Activated CD4-positive, CD25-positive, alpha-beta regulatory T cell (primary cell): ENCODE data around the gene IFNGR2.
"Not testable (repeated sequence)": the region's sequence is repeated elsewhere in the genome, so short reads cannot be mapped to it uniquely, and the experiment has no call there.

Source experiments
- DNase-seq, 4 experiments: peaks; one replicate each; lab custom pipeline; 2025; lab: John Stamatoyannopoulos, UW

The IFNGR2 gene

GRCh38 chr21:33377221-33377920 is 25.8 kb upstream of the IFNGR2 start:
- DNase-seq = no peak

DNA sequence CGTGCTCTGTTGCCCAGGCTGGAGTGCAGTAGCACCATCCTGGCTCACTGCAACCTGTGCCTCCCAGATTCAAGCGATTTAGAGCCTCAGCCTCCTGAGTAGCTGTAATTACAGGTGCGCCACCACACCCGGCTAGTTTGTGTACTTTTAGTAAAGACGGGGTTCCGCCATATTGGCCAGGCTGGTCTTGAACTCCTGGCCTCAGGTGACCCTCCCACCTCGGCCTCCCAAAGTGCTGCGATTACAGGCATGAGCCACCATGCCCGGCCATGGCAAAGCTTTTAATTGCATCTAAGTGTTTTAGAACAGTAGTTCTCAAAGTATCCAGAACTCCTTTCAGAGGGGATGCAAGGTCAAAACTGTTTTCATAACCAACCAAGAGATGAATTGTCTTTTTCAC is 25.1 kb upstream of the IFNGR2 start:
- no peak for DNase-seq

DNA sequence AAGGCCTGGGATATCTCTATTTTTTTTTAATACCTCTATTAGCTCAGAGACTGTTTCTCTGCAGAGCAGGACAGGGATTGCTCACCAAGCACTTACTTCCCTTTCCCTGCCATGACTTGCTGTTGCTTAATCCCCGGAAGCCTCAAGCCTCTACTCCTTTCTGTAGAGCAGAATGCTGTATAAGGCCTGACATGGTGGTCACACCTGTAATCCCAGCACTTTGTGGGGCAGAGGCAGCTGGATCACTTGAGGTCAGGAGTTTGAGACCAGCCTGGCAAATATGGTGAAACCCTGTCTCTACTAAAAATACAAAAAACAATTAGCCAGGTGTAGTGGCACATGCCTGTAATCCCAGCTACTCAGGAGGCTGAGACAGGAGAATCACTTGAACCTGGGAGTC is 23.3 kb upstream of the IFNGR2 start:
- not testable (repeated sequence) for DNase-seq

DNA sequence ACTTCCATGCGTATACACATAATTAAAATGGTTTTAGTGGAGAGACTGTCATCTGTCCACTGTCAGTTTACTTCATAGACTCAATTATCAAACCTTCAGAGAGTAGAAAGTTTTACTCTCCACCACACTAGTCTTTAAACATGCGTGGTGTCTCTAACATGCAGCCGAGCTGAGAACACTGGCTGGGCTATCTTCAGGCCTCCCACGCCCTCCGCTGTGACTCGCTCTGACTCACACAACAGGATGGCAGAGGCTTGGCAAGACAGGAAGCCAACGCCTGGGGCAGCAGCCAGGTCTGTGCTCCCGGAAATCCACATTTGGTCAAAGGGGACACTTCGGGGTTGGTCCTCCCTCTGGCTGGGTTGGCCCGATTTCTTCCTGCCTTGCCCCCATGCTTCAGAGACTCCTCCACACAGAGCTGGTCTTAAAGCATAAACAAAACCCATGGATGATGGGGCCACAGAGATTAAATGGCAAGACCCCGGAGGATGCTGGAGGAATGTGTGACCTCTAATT is 22.7 kb upstream of the IFNGR2 start:
- DNase-seq = peak; percentile 63 to 73 (median 68)

DNA sequence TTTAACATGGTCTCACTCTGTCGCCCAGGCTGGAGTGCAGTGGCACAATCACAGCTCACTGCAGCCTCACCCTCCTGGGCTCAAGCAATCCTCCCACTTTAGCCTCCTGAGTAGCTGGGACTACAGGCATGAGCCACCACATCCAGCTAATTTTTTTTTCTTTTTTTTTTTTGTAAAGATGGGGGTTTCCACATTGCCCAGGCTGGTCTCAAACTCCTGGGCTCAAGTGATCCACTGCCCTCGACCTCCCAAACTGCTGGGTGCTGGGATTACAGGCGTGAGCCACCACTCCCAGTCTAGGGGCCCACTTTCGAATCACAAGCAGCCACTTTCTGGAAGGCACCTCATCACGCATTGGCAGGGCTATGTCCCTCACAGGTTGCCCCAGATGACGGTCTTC is 21.8 kb upstream of the IFNGR2 start:
- DNase-seq = not testable (repeated sequence)

DNA sequence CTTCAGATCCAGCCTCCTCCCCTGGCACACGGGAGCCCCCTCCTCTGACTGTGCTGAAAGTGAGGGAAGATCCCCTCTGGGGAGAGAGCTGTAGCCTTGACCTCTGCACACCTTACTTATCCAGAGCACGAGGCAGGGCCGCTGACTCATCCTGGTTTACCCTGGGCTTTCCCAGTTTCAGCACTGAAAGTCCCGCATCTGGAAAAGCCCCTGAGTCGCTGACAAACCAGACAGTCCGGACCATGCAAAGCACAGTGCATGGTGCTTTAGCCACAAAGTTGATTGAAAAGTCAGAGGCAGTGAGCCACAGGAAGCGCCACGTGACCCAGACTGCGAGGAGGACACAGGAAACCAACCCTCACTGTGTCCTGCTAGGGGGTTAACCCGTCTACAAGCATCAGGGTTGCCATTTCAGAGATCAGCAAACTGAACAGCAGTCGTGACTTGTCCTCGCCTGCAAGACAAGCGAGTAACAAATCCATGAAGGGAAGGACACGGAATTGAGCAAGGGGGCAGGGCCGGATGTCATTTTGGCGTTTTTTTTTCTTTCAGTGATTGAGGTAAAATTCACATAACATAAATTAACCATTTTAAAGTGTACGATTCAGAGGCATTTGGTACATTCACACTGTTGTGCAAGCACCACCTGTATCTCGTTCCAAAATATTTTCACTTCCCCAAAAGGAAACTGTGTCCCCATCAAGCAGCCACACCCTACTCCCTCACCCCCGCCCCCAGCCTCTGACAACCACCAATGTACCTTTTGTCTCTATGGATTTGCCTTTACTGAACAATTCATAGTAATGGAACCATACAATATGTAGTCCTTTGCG is 19.9 kb upstream of the IFNGR2 start:
- DNase-seq = peak in 3 of 4 experiments; percentile 24 to 47 (median 43)

- peak in 1 of 4 experiments; percentile 12 for DNase-seq
Observed at GRCh38 chr21:33384841-33385331, 18.3 kb upstream of the IFNGR2 start.

DNA sequence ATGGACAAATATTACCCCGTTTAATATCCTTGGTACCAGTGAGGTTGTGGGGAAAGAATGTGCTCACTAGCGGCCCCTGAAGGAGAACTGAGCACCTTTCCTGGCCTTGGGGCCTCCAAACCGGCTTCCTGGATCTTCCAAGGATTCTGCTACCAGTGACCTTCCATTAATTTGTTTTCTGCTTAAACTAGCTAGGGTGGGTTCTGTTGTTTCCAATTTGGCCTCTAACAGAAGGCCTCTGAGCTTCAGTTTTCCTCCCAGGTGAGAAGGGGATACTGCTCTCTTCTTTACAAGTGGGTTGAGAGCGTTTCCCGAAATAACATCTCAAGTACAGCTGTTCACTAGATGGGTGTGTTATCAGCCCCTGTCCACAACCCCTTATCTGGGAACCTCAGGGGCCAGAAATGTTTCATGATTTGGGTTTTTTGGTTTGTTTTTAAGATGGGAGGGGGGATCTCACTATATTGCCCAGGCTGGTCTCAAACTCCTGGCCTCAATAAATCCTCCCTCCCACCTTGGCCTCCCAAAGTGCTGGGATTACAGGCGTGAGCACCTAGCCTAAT is 16.9 kb upstream of the IFNGR2 start:
- DNase-seq = no peak

- DNase-seq = no peak
Observed at GRCh38 chr21:33387294-33387693, 15.9 kb upstream of the IFNGR2 start.

DNA sequence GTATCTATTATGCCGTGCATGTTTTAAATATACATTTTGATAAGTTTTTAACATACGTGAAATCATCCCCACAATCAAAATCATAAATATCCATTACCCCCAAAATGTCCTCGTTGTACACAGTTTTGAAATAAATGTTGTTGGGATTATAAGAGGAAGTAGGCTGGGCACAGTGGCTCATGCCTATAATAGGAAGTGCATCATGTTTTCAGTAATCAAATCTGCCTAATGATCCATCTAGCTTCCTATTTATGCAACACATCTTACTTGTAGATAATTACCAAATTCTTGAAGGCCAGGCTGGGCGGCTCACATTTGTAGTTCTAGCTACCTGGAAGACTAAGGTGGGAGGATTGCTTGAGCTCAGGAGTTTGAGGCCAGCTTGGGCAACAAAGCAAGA is 15.0 kb upstream of the IFNGR2 start:
- DNase-seq = no peak

GRCh38 chr21:33390479-33390878 is 12.7 kb upstream of the IFNGR2 start:
- no peak for DNase-seq

- DNase-seq = no peak
Observed at GRCh38 chr21:33391656-33392055, 11.6 kb upstream of the IFNGR2 start.

DNA sequence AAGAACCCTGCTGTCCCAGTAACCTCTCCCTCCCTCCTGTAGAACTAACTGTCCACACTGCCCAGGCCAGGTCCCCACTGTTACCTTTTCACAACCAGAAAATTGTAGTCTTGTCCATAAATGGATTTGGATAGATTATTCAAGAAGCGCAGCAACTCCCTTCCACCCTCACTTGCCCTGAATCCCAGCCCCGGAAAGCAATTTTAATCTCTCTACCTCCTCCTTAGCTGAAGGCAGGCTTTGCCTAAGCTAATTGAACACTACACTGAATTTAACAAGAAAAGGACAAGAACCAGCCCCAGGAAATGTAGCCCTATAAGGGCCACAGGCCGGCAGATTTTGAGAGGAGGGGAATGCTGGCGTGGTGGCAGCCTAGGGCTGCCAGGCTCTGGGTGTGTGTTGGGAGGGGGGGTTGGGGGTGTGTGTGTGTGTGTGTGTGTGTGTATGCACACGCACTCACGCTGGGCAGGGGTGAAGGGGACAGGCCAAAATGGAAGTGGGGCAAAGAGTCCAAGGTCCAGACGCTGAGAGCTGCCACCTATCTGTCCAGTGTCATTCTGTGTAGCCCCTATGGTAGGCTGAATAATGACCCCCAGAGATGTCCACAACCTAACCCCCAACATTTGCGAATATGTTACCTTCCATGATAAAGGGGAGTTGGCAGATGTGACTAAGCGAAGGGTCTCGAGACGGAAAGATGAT is 10.8 kb upstream of the IFNGR2 start:
- DNase-seq = no peak

- DNase-seq = no peak
Observed at GRCh38 chr21:33393348-33393747, 9.9 kb upstream of the IFNGR2 start.

DNA sequence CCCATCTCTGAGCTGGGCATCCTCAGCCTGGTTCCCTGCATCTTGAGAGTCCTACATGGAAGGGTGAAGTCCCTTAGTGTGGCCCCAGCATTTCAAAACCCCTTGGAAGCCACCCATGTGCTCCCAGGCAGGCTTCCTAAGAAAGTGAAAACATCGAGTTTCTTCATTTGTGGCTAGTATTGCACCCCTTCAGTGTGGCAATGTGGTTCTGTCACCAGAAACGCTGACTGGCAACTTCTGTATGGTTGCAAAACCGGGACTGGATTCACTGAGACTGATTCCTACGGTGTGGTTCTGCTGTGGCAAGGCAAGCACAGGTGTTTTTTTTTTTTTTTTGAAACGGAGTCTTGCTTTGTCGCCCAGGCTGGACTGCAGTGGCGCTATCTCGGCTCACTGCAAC is 9.0 kb upstream of the IFNGR2 start:
- no peak for DNase-seq

GRCh38 chr21:33395891-33396331 is 7.3 kb upstream of the IFNGR2 start:
- DNase-seq = no peak

- DNase-seq = no peak
Observed at GRCh38 chr21:33396436-33396835, 6.8 kb upstream of the IFNGR2 start.

- DNase-seq = no peak
Observed at GRCh38 chr21:33396951-33397350, 6.3 kb upstream of the IFNGR2 start.

DNA sequence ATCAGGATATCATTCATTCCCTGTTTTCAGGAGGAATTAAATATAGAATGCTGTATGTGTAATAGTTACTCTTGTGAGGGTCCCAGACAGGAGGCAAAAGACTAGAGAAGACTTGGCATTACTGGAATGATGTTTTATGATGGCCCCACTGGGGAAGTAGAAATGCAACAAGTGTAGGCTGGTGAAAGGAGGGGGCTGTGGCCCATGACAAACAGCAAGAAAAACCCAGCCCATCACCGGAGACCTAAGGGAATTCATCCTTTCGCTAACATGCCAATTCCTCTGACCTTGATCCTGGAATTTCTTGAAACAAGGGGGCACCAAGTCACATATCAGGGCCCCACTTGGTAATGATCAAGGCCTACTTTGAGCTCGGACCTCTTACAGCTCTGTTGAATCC is 5.5 kb upstream of the IFNGR2 start:
- DNase-seq = no peak

- DNase-seq = no peak
Observed at GRCh38 chr21:33398361-33398760, 4.9 kb upstream of the IFNGR2 start.

- DNase-seq = no peak
Observed at GRCh38 chr21:33401630-33401992, 1.6 kb upstream of the IFNGR2 start.
